Esophagus mucosa (tissue), 1 donor: ENCODE measurements around the gene RNGTT. TPM values are rescaled to one million over a fixed set of nuclear protein-coding genes. Genes with fewer than 3 reads are reported as not detected.

ENCODE experiments used
- total RNA-seq: library from RNA; stranded (reverse); gene quantifications from one replicate; pipeline ENCODE4 v1.2.4, GENCODE V29; 2023
- donor health status: DM: yes; HTN: yes; CAD: no.

The RNGTT gene
- total RNA-seq, 1 donor from 2014 or later: 8.1 TPM

Other genes starting within 250 kb of the RNGTT start
- gene PNRC1, start 117.1 kb upstream of the RNGTT start, total RNA-seq: 66.7 TPM
- 0.44 TPM for gene SRSF12, start 154.5 kb upstream of the RNGTT start, total RNA-seq
- gene PM20D2, start 182.4 kb upstream of the RNGTT start, total RNA-seq: 5.5 TPM